Measurements from ENCODE around the gene MESP2.

The MESP2 gene

GRCh38 chr15:89776274-89777072 lies at the start of gene MESP2:
TSS of gene MESP2 (plus strand) at chr15:89776332. CDS start at chr15:89776358, 26 bp downstream.
- DNase-seq (ENCODE audit: low read depth): peak; percentile 35
- peak; percentile 47 for TF ChIP-seq CTCF (IDR thresholded peaks at IDR 0.05; ENCODE audit: low read depth, low read length, missing control alignments)
- in situ Hi-C loops (cut with HindIII; ENCODE audit: low sequenced_read_pairs): loop anchor here (5.0 to 10.0 kb wide), 2 partner anchors 54 to 98 kb away; no protein-coding TSS in a partner anchor
- peak within 1 kb of the TSS; percentile 39 for H3K4me3 ChIP-seq (ENCODE audit: low read depth, low read length)

GRCh38 chr15:89728254-89728653 lies 47.9 kb upstream of the MESP2 start:
- in situ Hi-C loops (cut with HindIII; ENCODE audit: low sequenced_read_pairs): no loop called here
- no peak for TF ChIP-seq CTCF (IDR thresholded peaks at IDR 0.05; ENCODE audit: low read depth, low read length, missing control alignments)
- no peak for DNase-seq (ENCODE audit: low read depth)

GRCh38 chr15:89731275-89731674 lies 44.9 kb upstream of the MESP2 start:
- no peak for DNase-seq (ENCODE audit: low read depth)
- in situ Hi-C loops (cut with HindIII; ENCODE audit: low sequenced_read_pairs): no loop called here
- TF ChIP-seq CTCF (IDR thresholded peaks at IDR 0.05; ENCODE audit: low read depth, low read length, missing control alignments): no peak
- H3K4me3 ChIP-seq (ENCODE audit: low read depth, low read length): no peak overlapping the region

More at GRCh38 chr15:89728254-89728653, 47.9 kb upstream of the MESP2 start:
- no peak overlapping the region for H3K4me3 ChIP-seq (ENCODE audit: low read depth, low read length)

GRCh38 chr15:89732451-89733172 lies 43.5 kb upstream of the MESP2 start:
- TF ChIP-seq CTCF (IDR thresholded peaks at IDR 0.05; ENCODE audit: low read depth, low read length, missing control alignments): no peak
- no peak for DNase-seq (ENCODE audit: low read depth)
- in situ Hi-C loops (cut with HindIII; ENCODE audit: low sequenced_read_pairs): no loop called here
- H3K4me3 ChIP-seq (ENCODE audit: low read depth, low read length): no peak overlapping the region

- DNase-seq (ENCODE audit: low read depth): no peak
- no peak overlapping the region for H3K4me3 ChIP-seq (ENCODE audit: low read depth, low read length)
- in situ Hi-C loops (cut with HindIII; ENCODE audit: low sequenced_read_pairs): no loop called here
- no peak for TF ChIP-seq CTCF (IDR thresholded peaks at IDR 0.05; ENCODE audit: low read depth, low read length, missing control alignments)
Measured at GRCh38 chr15:89735773-89736172, 40.4 kb upstream of the MESP2 start.

GRCh38 chr15:89740137-89740536 lies 36.0 kb upstream of the MESP2 start:
- in situ Hi-C loops (cut with HindIII; ENCODE audit: low sequenced_read_pairs): no loop called here
- no peak overlapping the region for H3K4me3 ChIP-seq (ENCODE audit: low read depth, low read length)
- peak; percentile 88 for TF ChIP-seq CTCF (IDR thresholded peaks at IDR 0.05; ENCODE audit: low read depth, low read length, missing control alignments)
- DNase-seq (ENCODE audit: low read depth): peak; percentile 71
